Duodenal mucosa (tissue), 2 donors: Measurements from ENCODE around the gene ADCK1.

Experiments
- H3K27ac ChIP-seq: one replicate; pipeline ENCODE4 v1.7.0; 2013; ENCODE audit warnings: low read depth, low read length
- H3K27me3 ChIP-seq, 2 donors: one replicate each; pipeline ENCODE4 v1.7.0; 2013; ENCODE audit warnings: low read length in 2 of 2, control low read depth in 1 of 2; ENCODE audit not compliant: insufficient read depth in 2 of 2, control insufficient read depth in 1 of 2
- H3K36me3 ChIP-seq, 2 donors: one replicate each; pipeline ENCODE4 v1.7.0; 2013; ENCODE audit warnings: low read length in 2 of 2, control low read depth in 1 of 2; ENCODE audit not compliant: insufficient read depth in 2 of 2, control insufficient read depth in 1 of 2
- H3K4me1 ChIP-seq, 2 donors: one replicate each; pipeline ENCODE4 v1.7.0; 2013; ENCODE audit warnings: low read length in 2 of 2, control low read depth in 1 of 2; ENCODE audit not compliant: insufficient read depth in 2 of 2, control insufficient read depth in 1 of 2
- H3K4me3 ChIP-seq, 2 donors: one replicate each; pipeline ENCODE4 v1.7.0; 2013; ENCODE audit warnings: low read length in 2 of 2, low read depth in 1 of 2
- H3K9ac ChIP-seq, 2 donors: one replicate each; pipeline ENCODE4 v1.7.0; 2013; ENCODE audit warnings: low read length in 2 of 2, low read depth in 1 of 2
- H3K9me3 ChIP-seq, 2 donors: one replicate each; pipeline ENCODE4 v1.7.0; 2013; ENCODE audit warnings: low read length in 2 of 2, control low read depth in 1 of 2; ENCODE audit not compliant: control insufficient read depth in 1 of 2

The ADCK1 gene

DNA sequence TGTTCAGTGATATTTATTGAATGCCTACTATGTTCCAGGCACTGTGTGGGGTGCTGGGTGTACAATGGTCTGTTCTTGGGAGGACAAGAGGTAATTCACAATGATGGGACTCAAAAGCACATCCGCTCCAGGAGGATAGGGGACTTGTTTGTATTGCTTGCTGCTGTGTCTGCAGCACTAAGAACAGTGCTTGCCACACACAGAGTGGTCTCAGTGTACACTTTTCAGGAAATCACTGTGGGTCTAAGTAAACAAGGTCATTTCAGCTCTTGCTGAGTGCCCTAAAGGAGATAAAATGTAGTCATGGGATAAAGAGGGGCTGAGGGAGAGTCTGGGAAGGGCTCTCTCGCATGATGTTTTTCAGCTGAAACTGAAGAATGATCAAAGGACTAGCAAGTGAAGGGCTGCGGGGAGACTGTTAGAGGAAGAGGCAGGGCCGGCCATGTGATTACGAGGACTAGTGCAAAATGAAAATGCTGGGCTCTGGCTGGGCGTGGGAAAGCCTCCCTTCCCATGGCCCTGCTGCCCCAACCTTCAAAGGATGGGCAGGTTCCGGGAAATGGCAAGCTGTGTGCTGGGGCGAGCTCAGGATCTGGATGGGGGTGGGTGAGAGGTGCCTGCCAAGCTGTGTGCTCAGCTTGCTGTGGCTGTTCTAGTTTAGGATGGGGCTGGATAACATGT lies 39.1 kb downstream of the ADCK1 start:
- no peak overlapping the region for H3K27ac ChIP-seq
- no peak overlapping the region for H3K9ac ChIP-seq
- no peaks in the 10 kb centered on the region for H3K27me3 ChIP-seq
- H3K4me3 ChIP-seq = no peak overlapping the region
- H3K4me1 ChIP-seq = no peaks in the 10 kb centered on the region
- peaks cover 0 to 4% of the 10 kb centered on the region in 2 donors for H3K36me3 ChIP-seq
- no peaks in the 10 kb centered on the region for H3K9me3 ChIP-seq

DNA sequence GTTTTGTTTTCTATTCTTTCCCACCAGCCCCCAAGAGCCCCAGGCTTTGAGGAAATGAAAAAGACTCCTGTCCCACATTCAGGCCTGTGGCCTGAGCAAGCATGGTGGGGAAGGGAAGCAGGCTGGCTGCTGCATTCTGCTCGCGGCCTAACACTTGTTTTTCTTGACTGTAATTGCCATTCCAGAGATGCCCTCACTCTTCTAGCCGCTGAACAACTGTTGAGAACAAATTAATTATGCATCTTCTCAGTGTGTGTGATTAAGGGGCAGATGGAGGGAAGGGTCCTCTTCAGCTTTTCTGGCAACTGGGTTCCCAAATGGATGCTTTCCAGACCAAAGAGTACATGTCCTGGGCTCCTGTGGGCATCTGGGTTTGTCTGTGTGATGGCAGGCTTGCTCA lies 43.3 kb downstream of the ADCK1 start:
- no peak overlapping the region for H3K27ac ChIP-seq
- no peaks in the 10 kb centered on the region for H3K36me3 ChIP-seq

DNA sequence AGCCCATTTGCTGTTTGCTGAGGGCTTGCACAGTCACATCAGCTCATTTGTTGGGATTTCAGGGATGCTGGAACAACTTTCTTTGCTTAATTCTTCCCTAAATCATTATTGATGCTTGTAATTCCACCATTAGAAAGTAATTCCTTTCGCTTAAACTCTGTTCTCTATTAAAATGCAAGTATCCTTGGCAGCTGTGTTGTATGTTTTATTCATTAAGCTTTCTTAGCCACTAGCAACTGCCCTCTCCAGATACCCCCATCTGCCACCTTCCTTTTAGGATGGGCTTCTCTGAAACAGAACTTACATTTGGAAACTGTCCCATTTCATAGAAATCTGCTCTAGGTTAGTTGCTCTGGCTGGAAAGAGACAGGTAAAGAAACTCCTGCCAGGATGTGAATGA lies 43.7 kb downstream of the ADCK1 start:
- Histone ChIP-seq H3K27me3 (no peaks in the 10 kb centered on the region), H3K9me3 (no peaks in the 10 kb centered on the region), H3K36me3 (no peaks in the 10 kb centered on the region), H3K9ac (no peak overlapping the region), H3K4me1 (no peaks in the 10 kb centered on the region), H3K27ac (no peak overlapping the region), H3K4me3 (no peak overlapping the region)

More for the DNA sequence above, 43.3 kb downstream of the ADCK1 start:
- Histone ChIP-seq H3K9me3 (no peaks in the 10 kb centered on the region), H3K4me3 (no peak overlapping the region), H3K9ac (no peak overlapping the region), H3K4me1 (no peaks in the 10 kb centered on the region), H3K27me3 (no peaks in the 10 kb centered on the region)

DNA sequence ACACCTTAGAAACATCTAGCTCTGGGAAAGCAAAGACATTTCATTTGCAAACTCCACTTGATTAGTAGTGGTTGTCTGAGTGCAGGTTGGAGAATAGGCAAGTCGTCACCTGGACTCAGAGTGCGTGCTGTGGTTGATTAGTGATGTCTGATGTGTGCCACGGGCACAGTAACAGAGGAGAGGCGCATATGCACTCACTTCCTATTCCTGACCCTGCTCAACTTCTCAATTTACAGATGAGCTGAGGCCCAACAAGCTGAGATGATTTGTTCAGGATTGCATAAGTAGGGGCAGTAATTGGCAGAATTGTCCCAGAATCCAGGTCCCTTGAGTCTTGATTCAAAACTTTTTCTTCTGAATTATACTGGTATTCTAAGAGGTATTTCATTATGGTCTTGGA lies 44.9 kb downstream of the ADCK1 start:
- Histone ChIP-seq H3K27ac (no peak overlapping the region), H3K9me3 (no peaks in the 10 kb centered on the region), H3K4me3 (no peak overlapping the region)

DNA sequence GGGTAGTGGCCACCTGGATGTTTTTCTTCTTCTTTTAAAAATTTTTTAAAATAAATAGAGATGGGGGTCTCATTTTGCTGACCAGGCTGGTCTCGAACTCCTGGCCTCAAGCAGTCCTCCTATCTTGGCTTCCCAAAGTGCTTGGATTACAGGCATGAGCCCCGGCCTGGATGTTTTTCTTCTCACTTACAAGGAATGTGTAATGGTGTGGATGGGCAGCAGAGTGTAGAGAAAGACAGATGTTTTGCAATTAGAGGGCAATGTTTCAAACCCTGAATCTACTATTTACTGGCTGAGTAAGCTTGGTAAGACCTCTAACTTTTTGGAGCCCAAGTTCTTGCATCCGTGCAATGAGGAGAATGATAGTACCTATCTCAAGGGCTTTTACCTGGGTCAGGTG lies 48.1 kb downstream of the ADCK1 start:
- H3K4me3 ChIP-seq = no peak overlapping the region
- no peak overlapping the region for H3K9ac ChIP-seq
- H3K36me3 ChIP-seq = no peaks in the 10 kb centered on the region
- H3K9me3 ChIP-seq = no peaks in the 10 kb centered on the region
- H3K27ac ChIP-seq = no peak overlapping the region
- H3K4me1 ChIP-seq = no peaks in the 10 kb centered on the region
- H3K27me3 ChIP-seq = no peaks in the 10 kb centered on the region

More for the DNA sequence above, 44.9 kb downstream of the ADCK1 start:
- no peaks in the 10 kb centered on the region for H3K4me1 ChIP-seq
- H3K27me3 ChIP-seq = no peaks in the 10 kb centered on the region
- no peaks in the 10 kb centered on the region for H3K36me3 ChIP-seq
- no peak overlapping the region for H3K9ac ChIP-seq

DNA sequence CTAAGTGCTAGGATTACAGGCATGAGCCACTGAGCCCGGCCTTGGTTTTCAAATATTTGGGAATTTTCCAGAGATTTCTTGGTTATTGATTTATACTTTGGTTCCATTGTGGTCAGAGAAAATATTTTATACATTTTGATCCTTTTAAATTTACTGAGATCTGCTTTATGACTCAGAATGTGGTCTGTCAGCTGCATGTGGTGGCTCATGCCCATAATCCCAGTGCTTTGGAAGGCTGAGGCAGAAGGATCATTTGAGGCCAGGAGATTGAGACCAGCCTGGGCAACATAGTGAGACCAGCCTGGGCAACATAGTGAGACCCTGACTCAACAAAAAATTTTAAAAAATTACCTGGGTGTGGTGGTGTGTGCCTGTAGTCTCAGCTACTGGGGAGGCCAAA lies 49.8 kb downstream of the ADCK1 start:
- H3K9ac ChIP-seq = no peak overlapping the region

DNA sequence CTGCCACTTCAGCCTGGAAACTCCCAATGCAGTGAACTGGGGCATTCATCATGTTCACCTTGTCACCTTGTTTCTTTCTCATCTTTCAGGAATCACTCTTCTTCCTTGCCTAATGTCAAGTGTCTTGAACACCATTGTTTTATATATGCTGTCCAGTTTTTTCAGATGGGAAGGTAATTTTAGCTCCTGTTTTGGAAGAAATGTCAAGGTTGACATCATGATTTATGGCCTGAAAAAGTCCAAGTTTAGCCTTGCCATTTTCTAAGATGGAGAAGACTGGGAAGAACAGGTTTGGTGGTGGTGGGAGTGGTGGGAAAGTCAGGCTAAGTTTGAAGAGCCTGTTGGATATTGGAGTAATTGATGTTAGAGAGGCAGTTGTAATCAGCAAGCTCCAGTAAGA lies 54.0 kb downstream of the ADCK1 start:
- Histone ChIP-seq H3K27me3 (no peaks in the 10 kb centered on the region), H3K9me3 (no peaks in the 10 kb centered on the region), H3K27ac (no peak overlapping the region), H3K4me3 (no peak overlapping the region), H3K4me1 (no peaks in the 10 kb centered on the region), H3K36me3 (peaks cover 0 to 3% of the 10 kb centered on the region in 2 donors), H3K9ac (no peak overlapping the region)

More for the DNA sequence above, 49.8 kb downstream of the ADCK1 start:
- Histone ChIP-seq H3K27ac (no peak overlapping the region), H3K36me3 (no peaks in the 10 kb centered on the region), H3K27me3 (no peaks in the 10 kb centered on the region), H3K4me1 (no peaks in the 10 kb centered on the region), H3K4me3 (no peak overlapping the region), H3K9me3 (no peaks in the 10 kb centered on the region)

DNA sequence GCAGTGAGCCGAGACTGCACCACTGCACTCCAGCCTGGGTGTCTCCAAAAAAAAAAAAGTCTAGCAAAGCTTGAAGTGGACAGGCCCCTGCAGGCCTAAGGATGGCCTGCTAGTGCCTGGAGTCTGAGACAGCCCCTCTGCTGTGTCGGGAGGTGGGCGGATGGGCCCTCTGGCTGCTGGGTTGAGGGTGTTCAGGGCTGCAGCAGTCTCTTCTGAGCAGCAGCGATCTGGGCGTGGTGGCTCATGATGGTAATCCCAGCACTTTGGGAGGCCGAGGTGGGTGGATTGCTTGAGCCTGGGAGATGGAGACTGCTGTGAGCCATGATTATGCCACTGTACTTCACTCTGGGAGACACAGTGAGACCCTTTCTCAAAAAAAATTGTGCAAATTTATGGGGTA lies 57.0 kb downstream of the ADCK1 start:
- no peaks in the 10 kb centered on the region for H3K4me1 ChIP-seq
- H3K4me3 ChIP-seq = no peak overlapping the region
- H3K36me3 ChIP-seq = peaks cover 0 to 8% of the 10 kb centered on the region in 2 donors
- no peaks in the 10 kb centered on the region for H3K27me3 ChIP-seq
- H3K9ac ChIP-seq = no peak overlapping the region
- H3K9me3 ChIP-seq = no peaks in the 10 kb centered on the region
- H3K27ac ChIP-seq = no peak overlapping the region

DNA sequence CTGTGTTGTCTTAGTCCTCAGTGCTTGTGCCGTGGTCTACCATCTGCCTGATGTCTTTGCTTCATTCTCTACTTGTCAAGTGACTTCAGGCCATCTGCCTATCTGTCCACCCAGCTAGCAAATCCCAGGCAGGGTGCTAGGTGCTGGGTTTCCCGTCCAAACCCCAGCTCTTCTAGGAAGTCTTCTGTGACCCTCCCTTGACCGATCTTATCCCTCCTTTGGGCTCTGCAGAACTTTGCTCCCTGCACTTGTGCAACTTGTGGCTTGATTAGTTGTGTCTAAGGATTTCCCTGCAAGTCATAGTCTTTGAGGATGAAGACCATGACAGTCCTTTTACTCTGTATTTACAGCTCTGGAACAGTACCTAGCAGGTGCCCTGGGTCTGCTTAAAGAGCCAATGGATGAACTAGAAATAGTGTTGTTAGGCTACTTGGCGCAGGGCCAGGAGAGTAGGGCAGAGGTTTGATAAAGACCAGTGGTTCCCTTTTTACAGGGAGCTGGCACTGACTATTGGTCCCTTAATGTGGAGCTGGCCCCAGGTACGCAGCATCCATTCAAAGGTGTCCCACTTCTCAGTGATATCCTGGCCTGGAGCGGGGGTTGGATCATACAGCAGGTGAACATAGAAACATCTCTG lies 60.1 kb downstream of the ADCK1 start:
- H3K9me3 ChIP-seq = no peaks in the 10 kb centered on the region

DNA sequence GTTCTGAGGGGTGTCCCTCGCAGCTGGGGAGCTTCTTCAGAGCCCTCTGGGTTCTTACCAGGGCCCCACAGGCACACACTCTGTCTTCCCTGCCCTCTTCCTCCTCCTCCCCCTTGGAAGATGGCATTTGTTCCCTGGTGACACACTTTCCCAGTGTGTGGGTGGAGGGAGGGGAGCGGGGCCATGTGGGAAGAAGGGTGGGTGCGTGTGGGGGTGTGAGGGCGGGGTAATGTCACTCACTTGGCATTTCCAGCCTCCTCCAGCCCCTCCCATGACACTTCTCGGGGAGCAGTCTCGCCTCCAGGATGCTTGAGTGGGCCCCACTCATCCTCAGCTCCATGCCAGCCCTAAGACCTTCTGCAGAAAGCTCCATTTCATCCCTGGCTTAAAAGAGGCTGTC lies 61.3 kb downstream of the ADCK1 start:
- Histone ChIP-seq H3K36me3 (peaks cover 0 to 13% of the 10 kb centered on the region in 2 donors), H3K4me3 (no peak overlapping the region), H3K9ac (no peak overlapping the region), H3K9me3 (peaks cover 0 to 2% of the 10 kb centered on the region in 2 donors), H3K27me3 (no peaks in the 10 kb centered on the region), H3K27ac (no peak overlapping the region), H3K4me1 (no peaks in the 10 kb centered on the region)

More for the DNA sequence above, 60.1 kb downstream of the ADCK1 start:
- Histone ChIP-seq H3K4me3 (no peak overlapping the region), H3K27ac (no peak overlapping the region), H3K27me3 (no peaks in the 10 kb centered on the region), H3K36me3 (peaks cover 0 to 8% of the 10 kb centered on the region in 2 donors), H3K9ac (no peak overlapping the region), H3K4me1 (no peaks in the 10 kb centered on the region)
